Measurements from ENCODE around the gene RABGAP1L. TPM values are rescaled to one million over a fixed set of nuclear protein-coding genes. Genes with fewer than 3 reads are reported as not detected.
"Not testable (repeated sequence)": the region's sequence is repeated elsewhere in the genome, so short reads cannot be mapped to it uniquely, and the experiment has no call there.

Gene RABGAP1L
- total RNA-seq, 1 donor from 2014 or later: 79.2 TPM

DNA sequence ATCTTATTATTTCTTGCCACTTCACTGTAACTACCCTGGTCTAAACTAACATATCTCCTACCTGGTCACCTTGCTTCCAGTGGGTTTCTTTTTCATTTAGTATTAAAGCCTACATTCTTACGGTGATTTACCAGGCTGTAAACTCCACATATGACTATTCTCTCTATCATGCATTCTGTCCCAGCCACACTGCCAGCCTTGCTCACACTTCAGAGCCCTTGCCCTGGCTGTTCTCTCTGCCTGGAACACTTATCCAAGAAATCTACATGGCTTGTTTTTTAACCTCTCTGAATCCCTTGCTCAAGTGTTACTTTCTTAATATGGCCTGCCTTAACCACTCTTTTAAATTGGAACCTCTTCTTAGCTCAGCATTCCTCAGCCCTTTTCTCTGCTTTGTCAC lies 501.2 kb downstream of the RABGAP1L start:
- no peak for DNase-seq (ENCODE audit: low read depth)

DNA sequence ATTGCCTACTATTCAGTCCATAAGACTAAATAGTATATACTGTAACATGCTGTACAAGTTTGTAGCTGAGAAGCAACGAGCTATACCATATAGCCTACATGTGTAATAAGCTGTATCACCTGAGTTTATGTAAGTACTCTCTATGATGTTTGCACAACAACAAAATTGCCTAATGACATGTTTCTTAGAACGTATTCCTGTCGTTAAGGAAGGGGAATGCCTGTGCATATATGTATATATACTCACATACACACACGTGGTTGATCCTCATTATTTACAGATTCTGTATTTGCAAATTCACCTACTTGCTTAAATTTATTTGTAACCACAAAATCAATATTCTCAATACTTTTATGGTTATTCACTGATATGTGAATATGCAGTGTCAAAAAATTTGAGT lies 504.0 kb downstream of the RABGAP1L start:
- DNase-seq (ENCODE audit: low read depth): no peak

DNA sequence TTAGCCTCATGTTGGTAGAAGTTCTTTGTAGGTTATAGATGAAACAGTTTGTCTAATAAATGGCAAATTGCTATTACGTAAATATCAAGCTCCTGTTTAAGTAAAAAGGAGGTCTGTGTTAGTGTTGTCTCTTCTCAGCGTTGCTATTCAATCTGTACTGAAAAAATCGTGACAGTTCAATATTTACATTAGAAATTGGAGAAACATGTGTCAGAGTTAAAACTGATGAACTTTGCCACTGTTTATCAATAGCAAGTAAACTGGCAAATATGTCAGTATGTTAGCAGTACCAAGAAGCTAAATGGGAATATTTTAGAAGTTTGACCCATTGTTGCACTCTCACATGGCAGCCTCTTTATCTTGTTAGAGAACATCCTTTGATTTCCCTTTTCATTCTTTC lies 506.9 kb downstream of the RABGAP1L start:
- no peak for DNase-seq (ENCODE audit: low read depth)

DNA sequence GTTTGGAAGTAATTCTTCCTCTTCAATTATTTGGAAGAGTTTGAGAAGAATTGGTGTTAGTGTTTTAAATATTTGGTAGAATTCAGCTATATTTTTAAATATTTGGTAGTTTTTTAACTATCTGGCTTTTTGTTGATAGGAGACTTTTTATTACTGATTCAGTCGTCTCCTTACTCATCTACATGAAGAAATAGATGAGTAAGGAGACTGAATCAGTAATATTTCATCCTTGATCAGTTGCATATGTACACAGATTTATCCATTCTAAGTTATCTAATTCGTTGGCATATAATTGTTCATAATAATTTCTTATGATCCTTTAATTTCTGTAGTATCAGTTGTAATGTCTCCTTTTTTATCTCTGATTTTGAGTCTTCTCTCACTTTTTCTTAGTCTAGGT lies 512.5 kb downstream of the RABGAP1L start:
- no peak for DNase-seq (ENCODE audit: low read depth)

DNA sequence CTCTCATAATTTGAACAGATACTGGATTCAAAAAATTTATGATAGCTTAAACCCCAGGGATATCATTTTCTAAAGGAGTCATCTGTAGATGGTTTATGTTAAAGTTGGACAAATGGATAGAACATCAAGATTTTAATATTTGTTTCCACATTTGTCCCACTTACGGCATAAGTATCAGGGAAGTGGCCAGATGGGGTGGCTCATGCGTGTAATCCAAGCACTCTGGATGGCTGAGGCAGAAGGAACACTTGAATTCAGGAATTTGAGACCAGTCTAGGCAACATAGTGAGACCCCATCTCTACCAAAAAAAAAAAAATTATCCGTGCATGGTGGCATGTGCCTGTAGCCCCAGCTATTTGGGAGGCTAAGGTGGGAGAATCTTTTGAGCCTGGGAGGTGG lies 517.5 kb downstream of the RABGAP1L start:
- DNase-seq (ENCODE audit: low read depth): no peak

DNA sequence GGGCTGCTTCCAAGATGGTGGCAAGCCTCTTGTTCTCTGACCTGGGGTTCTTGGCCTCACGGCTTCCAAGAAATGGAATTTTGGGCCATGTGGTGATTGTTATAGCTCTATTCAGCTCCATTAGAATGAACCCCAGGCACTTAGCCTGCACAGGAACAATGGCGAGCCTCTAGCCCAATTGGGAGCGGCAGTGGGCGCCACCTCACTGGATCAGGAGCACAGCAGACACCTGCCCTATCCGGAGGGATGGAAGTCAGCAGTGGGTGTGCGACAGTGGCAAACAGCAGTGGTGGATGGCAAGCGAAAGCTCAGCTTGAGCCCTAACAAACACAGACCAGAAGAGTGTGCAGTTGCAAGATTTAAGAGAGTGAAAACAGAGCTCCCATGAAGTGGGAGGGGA lies 519.3 kb downstream of the RABGAP1L start:
- no peak for DNase-seq (ENCODE audit: low read depth)

DNA sequence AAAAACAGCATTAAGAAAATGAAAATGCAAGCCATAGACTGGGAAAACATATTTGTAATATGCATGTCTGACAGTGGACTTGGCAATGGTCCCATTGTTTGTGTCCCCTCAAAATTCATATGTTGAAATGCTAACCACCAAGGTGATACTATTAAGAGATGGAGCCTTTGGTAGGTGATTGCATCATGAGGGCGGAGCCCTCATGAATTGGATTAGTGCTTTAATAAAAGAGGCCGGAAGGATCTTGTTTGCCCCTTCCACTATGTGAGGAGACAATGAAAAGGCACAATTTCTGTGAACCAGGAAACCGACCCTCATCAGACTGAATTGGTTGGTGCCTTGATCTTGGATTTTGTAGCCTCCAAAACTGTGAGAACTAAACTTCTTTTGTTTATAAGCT lies 520.8 kb downstream of the RABGAP1L start:
- no peak for DNase-seq (ENCODE audit: low read depth)

DNA sequence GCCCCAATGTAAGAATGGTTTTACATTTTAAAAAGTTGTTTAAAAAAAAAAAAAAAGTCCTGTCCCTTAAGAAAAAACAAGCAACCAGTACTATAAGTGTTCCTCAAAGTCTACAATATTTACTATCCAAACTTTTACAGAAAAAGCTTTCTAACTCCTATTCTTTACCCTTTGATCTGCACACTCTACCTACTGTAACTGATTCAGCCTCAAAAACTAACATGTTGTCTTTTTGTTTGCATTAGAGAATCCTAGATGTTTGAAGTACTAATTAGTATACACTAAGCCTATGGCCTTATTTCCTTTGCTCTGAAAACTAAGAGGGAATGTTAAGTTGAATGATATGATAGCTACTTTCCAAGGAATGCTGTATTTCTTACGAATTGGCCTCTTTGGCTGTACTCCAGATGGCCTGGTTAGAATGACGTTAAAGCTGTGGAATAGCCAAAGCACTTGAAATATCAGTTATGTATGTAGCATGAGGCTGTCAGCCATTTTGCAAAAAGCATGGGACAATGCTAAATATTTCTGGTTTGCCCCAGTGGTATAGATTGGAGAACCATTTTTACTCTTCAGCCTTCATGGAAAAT lies 523.2 kb downstream of the RABGAP1L start:
- DNase-seq (ENCODE audit: low read depth): no peak

DNA sequence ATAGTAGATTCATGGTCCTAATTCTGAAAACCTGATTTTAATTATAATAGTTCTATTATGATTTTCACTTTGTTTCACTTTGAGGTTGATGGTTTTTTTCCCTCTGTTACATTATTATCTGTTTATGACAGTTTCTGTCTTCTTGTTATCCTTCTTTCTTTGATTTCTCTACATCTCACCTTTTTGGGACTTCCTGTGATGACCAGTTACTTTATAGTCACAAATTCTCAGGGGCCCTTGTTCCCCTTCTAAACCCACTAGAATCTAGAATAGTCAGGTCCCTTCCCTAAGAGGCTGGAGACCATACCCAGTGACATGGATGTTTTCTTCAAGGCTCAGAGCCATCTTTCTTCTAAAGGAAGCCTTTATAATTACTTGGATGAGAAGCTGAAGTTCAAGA lies 526.9 kb downstream of the RABGAP1L start:
- DNase-seq (ENCODE audit: low read depth): no peak

DNA sequence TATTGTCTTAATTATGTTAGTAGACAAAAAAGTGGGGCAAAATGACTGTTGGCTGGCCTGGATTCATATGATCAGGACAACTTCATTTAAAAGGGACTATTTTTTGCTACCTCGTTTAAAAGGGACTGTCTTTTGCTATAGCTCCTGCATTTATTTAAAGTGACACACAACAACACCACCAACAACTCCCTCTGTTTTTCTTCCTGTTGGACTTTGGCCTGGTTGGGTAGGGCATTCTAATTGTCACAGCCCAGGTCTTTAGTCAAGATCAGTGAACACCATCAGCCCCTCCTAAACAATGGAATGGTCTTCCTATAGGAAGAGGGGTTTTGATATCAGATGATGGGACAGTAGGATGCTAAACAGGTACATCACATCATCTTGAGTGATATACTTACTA lies 530.2 kb downstream of the RABGAP1L start:
- no peak for DNase-seq (ENCODE audit: low read depth)

DNA sequence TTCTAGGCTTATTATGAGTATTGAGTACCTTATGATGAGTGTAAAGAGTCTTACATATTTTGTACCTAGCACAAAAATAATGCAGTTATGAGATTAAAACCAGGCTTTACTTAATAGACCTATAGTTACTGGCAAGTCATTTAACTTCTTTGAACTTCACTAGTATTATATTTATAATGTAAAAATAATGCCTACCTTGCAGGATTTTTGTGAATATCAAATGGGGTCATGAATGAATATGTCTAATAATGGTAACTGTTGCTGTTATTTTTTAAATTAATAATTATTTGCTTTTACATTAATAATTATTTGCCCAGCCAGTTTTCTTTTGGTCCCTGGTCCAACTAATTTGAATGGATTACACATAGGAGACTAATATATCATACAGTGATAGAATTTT lies 530.9 kb downstream of the RABGAP1L start:
- DNase-seq (ENCODE audit: low read depth): no peak

DNA sequence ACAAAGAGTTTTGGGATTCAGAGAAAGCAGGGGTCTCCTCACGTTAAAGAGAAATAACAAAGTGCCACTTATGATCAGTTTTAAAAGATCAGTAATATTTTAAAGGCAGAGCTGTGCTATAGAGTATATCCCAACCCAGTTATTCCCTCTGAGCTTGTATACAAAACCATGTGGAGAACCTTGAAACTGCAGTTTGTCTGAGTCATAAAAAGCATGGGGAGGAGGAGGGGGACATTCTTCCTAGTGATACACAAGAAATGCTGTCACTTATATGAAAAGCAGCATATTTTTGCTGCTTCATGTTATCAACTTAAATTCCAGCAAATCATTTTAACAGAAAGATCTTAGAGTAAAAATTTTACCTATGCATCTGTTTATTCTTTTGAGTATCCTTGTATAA lies 533.0 kb downstream of the RABGAP1L start:
- peak; percentile 33 for DNase-seq (ENCODE audit: low read depth)

DNA sequence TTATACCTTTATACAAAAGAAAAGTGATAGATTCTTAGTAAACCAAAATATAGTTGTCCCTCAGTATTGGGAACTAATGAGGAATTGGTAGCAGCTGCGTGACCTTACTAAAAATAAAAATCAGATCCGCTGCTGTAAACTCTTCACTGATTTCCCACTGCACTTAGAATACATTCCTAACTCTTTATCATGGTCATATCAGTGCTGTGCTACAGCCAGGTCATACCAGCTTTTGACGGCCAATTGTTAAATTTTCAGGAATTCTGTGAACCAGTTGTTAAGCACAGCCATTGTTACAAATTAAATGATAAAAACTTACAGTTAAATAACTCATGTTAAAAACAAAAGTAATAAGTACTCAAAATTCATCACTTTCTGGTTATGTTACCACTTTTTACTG lies 533.8 kb downstream of the RABGAP1L start:
- DNase-seq (ENCODE audit: low read depth): no peak

DNA sequence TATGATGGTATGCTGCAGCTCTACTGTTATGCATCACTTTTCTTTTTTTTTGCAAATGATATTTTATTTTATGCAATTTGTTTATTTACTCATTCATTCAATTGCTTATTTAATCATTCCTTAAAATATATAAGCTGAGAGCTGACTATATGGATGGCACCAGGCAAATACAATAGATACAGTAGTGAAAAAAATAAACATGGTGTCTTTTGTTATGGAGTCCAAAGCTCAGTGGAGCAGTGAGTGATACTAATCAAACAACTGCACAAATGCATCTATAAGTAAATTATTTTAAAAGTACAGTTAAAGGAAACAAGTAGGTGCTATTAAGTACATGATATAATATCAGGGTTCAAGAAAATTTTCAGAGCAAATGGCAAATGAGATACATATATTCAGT lies 534.2 kb downstream of the RABGAP1L start:
- DNase-seq (ENCODE audit: low read depth): not testable (repeated sequence)

DNA sequence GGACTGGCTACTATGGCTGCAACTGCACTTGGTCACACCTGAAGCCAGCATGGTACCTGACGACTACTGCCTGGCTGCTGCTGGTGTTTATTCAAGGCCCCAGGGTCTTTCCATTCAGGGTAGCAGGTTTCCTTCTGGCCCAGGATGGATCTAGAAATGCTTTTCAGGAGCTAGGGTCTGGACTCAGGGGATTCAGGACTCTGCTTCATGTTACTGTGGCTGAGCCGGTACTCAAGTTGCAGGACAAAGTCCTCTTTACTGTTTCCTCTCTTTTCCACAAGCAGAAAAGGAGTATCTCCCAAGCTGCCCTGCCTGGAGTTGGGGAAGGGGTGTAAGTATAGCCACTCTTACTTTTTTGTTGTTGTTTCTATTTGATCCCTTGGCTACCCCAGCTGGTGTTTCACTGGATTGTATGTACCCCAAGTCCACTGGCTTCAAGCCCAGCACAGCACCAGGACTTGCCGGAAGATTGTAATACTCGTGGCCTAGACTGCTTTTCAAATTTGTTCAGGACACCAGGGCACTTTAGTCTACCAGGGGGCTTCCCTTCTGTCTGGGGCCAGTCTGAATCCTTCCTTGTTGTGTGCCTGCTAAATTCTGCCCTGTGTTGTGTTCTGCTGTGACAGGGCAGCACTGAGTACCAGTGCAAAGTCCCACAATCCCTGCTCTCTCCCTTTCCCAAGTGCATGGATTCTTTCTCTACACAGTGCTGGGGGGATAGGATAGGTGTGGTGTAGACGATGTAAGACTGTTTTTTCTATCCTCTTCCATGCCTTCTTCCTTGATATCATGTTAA lies 536.9 kb downstream of the RABGAP1L start:
- no peak for DNase-seq (ENCODE audit: low read depth)

DNA sequence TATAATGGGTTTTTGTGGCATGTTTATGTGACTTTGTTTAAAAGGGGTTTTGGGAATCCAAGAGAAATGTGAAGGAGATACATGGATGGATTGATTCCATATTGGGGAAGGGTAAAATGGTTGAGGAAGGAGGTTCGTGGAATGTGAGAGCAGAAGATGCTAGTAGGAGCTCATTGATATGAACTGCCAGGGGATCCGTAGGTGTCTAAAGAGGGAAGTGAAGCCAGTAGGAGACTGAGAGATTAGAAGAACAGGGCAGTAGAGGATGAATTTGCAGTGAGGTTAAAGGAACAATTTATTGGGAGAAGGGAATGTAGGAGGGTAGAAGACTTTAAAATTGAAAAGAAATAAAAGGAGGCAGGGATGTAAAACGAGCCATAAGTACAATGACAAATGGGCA lies 541.0 kb downstream of the RABGAP1L start:
- no peak for DNase-seq (ENCODE audit: low read depth)

DNA sequence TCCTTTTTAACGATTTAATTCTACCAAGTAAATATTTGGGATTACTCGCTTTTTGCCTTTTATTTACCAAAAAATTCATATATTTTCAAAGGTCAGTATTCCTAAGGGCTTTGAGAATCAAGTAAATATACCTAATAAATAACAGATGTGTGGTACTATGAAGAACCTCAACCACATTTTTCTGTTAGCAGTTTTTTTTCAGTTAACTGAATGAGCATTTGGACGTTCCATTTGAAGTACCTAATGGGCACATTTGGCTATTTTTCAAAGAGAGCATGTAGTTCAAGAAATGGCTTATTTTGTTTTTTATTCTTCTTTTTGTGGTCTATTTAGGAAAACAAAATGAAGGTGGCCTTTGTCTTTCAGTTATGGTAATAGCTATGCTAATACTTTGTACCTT lies 541.5 kb downstream of the RABGAP1L start:
- DNase-seq (ENCODE audit: low read depth): no peak

DNA sequence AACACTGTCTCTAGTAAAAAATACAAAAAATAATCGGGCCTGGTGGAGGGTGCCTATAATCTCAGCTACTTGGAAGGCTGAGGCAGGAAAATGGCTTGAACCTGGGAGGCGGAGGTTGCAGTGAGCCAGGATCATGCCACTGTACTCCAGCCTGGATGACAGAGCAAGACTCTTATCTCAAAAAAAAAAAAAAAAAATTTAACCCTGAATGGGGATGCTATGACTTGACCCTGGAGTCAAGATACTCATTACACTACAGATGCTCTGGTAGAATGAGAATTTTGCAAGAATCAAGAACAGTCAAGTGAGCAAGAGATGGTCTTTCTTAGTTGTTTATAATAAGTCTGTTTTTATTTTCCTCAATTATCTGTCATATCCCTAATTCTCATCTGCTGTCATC lies 542.2 kb downstream of the RABGAP1L start:
- no peak for DNase-seq (ENCODE audit: low read depth)

DNA sequence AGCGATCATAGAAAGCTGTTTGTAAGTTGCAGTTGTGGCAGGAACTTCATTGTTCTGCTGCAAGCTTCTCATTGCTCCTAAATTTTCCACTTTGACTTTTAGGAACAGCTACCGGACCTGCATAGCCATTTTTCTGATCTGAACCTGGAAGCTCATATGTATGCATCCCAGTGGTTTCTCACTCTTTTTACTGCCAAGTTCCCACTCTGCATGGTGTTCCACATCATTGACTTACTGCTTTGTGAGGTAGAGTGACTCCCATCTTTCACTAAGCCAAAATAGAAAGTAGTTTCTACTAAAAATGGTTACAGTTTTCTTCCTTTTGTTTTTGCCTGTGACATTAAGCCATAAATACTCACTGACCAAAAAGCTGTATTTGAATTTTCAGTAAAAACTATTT lies 542.7 kb downstream of the RABGAP1L start:
- peak; percentile 60 for DNase-seq (ENCODE audit: low read depth)

DNA sequence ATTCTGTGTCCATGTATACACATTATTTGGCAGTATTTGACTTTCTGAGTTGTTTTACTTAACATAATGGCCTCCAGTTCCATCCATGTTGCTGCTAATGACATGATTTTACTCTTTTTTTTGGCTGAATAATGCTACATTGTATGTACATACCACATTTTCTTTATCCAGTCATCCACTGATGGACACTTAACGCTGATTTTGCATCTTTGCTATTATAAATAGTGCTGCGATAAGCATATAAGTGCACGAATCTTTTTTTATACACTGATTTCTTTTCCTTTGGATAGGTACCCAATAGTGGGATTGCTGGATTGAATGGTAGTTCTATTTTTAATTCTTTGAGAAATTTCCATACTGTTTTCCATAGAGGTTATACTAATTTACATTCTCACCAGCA lies 544.0 kb downstream of the RABGAP1L start:
- DNase-seq (ENCODE audit: low read depth): no peak

DNA sequence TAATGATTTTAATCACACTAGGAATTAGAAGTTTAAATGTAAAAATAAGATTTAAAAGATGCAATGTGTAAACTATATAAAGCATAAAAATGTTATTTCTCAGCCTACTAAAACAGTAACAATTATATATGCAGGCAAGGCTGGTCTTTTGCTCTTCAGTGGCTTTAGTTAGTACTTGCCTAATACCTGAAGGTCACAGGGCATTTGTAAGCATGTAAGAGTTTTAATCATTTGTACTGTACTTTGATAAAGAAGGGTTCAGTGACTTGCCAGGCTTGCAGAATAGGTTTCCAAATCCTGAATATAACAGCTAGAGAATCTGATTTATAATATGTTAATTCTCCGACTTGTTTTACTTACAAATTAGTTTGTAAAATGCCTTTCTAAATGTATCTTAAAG lies 545.0 kb downstream of the RABGAP1L start:
- no peak for DNase-seq (ENCODE audit: low read depth)

DNA sequence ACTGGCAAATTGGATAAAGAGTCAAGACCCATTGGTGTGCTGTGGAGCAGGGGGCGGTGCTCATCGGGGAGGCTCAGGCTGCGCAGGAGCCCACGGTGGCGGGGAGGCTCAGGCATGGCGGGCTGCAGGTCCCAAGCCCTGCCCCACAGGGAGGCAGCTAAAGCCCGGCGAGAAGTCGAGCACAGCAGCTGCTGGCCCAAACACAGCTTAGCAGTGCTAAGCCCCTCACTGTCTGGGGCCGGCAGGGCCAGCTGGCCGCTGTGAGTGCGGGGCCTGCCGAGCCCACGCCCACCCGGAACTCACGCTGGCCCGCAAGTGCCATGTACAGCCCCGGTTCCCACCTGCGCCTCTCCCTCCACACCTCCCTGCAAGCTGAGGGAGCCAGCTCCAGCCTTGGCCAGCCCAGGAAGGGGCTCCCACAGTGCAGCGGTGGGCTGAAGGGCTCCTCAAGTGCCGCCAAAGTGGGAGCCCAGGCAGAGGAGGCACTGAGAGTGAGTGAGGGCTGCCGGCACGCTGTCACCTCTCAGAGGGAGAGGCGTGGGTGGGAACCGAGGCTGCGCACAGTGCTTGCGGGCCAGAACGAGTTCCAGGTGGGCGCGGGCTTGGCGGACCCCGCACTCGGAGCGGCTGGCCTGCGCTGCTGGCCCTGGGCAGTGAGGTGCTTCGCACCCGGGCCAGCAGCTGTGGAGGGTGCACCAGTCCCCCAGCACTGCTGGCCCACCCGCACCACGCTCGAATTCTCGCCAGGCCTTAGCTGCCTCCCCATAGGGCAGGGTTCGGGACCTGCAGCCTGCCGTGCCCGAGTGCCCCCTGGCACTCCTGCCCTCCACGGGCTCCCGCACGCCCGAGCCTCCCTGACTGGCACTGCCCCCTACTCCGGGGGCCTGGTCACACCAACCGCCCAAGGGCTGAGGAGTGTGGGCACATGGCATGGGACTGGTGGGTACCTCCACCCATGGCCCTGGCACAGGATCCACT lies 551.8 kb downstream of the RABGAP1L start:
- DNase-seq (ENCODE audit: low read depth): no peak

DNA sequence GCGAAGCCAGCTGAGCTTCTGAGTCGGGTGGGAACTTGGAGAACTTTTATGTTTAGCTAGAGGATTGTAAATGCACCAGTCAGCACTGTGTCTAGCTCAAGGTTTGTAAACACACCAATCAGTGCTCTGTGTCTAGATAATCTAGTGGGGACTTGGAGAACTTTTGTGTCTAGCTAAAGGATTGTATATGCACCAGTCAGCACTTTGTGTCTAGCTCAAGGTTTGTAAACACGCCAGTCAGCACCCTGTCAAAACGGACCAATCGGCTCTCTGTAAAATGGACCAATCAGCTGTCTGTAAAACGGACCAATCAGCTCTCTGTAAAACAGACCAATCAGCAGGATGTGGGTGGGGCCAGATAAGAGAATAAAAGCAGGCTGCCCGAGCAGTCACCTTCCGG lies 552.5 kb downstream of the RABGAP1L start:
- DNase-seq (ENCODE audit: low read depth): not testable (repeated sequence)

Data from renal cortical epithelial cell (primary cell).